Subcutaneous adipose tissue (tissue), 4 donors: ENCODE results near the gene SIPA1L3. TPM values are rescaled to one million over a fixed set of nuclear protein-coding genes. Genes with fewer than 3 reads are reported as not detected.

ENCODE experiments used
- small RNA-seq: library from RNA; depleted of rRNA; stranded (forward); fragments of <200 nt; gene quantifications from one replicate; pipeline ENCODE3, GENCODE V24; 2016
- total RNA-seq, 4 donors: library from RNA; depleted of rRNA; stranded (reverse); fragments of >200 nt; gene quantifications; one replicate each; pipeline ENCODE4 v1.1.0, GENCODE V29; 2016
- TF ChIP-seq, protein P1 (sequence below): fragments of 450-650 bp; IDR thresholded peaks from one replicate; pipeline ENCODE4 v1.5.1; 2016; ENCODE audit warnings: low read depth, mild to moderate bottlenecking, control low read depth, antibody characterized with exemption, moderate library complexity

The SIPA1L3 gene
- total RNA-seq, 4 donors from 2014 or later, result 8.2 to 15.3 (median 11.6) TPM

DNA sequence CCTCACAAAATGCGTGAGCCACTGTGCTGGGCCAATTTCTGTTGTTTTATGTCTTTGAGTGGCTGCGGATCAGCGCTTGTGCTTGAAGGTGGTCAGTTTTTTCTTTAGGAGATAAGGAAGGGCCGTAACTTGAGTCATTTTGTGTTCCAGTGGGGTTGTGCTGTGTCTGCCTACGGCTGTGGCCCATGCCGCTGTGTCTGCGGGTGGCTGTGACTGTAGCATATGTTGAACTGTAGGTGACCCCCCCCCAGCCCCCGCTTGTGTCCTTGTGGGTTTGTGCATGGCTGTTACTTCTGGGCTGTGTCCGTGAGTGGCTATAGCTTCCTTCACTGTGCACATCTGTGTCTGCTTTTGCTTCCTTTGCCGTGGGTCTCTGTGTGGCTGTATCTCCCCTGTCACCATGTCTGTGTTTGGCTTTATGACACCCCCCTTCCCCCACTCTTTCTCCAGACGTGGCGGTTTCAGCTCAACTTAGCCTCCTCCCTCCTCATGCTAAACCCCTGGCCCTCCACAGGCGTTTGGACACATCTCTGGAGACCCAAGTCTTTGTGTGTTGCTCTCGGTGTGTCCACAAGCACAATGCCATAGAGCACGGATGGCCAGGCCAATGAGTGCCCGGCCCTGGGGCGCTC is 348.5 kb downstream of the SIPA1L3 start:
- TF ChIP-seq, protein P1, sequence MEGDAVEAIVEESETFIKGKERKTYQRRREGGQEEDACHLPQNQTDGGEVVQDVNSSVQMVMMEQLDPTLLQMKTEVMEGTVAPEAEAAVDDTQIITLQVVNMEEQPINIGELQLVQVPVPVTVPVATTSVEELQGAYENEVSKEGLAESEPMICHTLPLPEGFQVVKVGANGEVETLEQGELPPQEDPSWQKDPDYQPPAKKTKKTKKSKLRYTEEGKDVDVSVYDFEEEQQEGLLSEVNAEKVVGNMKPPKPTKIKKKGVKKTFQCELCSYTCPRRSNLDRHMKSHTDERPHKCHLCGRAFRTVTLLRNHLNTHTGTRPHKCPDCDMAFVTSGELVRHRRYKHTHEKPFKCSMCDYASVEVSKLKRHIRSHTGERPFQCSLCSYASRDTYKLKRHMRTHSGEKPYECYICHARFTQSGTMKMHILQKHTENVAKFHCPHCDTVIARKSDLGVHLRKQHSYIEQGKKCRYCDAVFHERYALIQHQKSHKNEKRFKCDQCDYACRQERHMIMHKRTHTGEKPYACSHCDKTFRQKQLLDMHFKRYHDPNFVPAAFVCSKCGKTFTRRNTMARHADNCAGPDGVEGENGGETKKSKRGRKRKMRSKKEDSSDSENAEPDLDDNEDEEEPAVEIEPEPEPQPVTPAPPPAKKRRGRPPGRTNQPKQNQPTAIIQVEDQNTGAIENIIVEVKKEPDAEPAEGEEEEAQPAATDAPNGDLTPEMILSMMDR, result no peak

Small RNA genes within 50 kb of the gene (small RNA-seq; reads per million reads assigned to genes)
- gene RN7SL663P, result not detected

Other genes starting within 250 kb of the SIPA1L3 start
- 1 to 10 TPM; 2.4 to 3.0 (median 2.8) TPM for gene ZNF607, start 187.4 kb upstream of the SIPA1L3 start, total RNA-seq
- gene ZNF573, start 127.6 kb upstream of the SIPA1L3 start, total RNA-seq, result 10 to 100 TPM in 1 of 4 donors, 1 to 10 TPM in 3; 9.8 to 11.9 (median 9.9) TPM
- not detected for gene WDR87, start 614 bp upstream of the SIPA1L3 start, total RNA-seq